Measurements from ENCODE around the gene RIMBP3C.
"Not testable (repeated sequence)": the region's sequence is repeated elsewhere in the genome, so short reads cannot be mapped to it uniquely, and the experiment has no call there.

RIMBP3C gene

GRCh38 chr22:21585389-21585788 lies 34.1 kb upstream of the RIMBP3C start:
- Mint-ChIP-seq H3K4me1 (ENCODE audit: low read depth) (peaks cover 65% of the 10 kb centered on the region), H3K4me3 (no peak overlapping the region)

DNA sequence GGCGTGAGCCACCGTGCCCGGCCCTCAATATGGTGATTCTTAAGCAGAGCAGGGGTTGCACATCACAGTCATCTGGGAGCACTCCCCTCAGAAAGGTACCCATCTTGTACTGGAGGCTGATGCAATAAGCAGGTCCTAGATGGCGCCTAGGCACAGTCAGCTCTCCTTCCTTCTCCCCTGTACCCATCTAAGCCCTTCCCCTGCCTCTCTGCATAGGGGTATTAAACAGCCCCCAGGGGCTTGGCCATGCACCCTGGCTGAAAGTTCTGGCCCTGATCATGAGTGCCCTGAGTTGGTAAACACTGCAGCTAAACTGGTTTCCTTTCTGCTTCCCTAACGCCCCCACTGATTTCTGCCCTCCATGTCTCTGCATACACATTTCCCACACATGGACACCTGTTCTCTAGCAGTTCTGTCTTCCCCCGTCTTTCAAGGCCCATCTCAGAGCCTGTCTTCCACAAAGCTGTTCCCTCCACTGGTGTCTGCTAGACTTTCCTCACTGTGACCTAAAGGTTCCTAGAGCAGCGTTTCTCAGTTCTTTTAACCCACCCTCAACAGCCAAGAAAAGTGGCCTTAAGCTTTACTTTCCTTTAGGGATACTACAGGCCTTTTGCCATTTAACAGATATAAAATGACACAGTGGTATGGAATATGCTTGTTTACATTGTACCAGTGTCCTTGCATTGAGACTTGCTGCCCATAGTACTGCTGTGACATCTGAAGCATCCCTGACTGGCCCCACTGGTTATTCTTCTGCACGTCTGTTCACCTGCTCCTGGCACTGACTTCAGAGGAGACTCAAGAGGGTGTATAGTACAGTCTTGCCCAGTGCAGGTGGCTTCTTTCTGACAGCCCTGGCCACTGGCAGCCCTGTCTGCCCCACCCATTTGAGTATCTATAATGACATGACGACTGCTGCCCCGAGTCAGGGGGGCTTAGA lies 31.8 kb upstream of the RIMBP3C start:
- Mint-ChIP-seq H3K9me3 (no peaks in the 10 kb centered on the region), H3K27ac (peak overlapping the region; percentile 42), H3K27me3 (no peaks in the 10 kb centered on the region), H3K36me3 (ENCODE audit: low read depth) (peaks cover 17% of the 10 kb centered on the region), H3K4me3 (no peak overlapping the region), H3K4me1 (ENCODE audit: low read depth) (peaks cover 61% of the 10 kb centered on the region)

More at GRCh38 chr22:21585389-21585788, 34.1 kb upstream of the RIMBP3C start:
- no peaks in the 10 kb centered on the region for H3K27me3 Mint-ChIP-seq
- H3K27ac Mint-ChIP-seq, result peak overlapping the region; percentile 2
- peaks cover 16% of the 10 kb centered on the region for H3K36me3 Mint-ChIP-seq (ENCODE audit: low read depth)
- no peaks in the 10 kb centered on the region for H3K9me3 Mint-ChIP-seq

DNA sequence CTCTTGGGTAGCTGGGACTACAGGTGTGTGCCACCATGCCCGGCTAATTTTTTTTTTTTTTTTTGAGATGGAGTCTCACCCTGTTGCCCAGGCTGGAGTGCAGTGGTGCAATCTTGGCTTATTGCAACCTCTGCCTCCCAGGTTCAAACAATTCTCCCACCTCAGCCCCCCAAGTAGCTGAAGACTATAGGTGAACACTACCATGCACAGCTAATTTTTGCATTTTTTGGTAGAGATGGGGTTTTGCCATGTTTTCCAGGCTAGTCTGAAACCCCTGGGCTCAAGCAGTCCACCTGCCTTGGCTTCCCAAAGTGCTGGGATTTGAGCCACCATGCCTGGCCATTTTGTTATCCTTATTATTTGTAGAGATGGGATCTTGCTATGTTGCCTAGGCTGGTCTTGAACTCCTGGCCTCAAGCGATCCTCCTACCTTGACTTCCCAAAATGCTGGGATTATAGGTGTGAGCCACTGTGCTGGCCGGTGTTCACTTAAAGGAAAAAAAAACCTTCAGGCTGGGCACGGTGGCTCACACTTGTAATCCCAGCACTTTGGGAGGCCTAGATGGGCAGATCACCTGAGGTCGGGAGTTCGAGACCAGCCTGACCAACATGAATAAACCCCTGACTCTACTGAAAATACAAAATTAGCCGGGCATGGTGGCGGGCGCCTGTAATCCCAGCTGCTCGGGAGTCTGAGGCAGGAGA lies 29.9 kb upstream of the RIMBP3C start:
- H3K9me3 Mint-ChIP-seq, H3K4me3 Mint-ChIP-seq, H3K27ac Mint-ChIP-seq, H3K27me3 Mint-ChIP-seq: not testable (repeated sequence)
- H3K4me1 Mint-ChIP-seq (ENCODE audit: low read depth), result peaks cover 58% of the 10 kb centered on the region
- H3K36me3 Mint-ChIP-seq (ENCODE audit: low read depth), result peaks cover 23% of the 10 kb centered on the region

GRCh38 chr22:21580623-21581007 lies 29.4 kb upstream of the RIMBP3C start:
- peaks cover 59% of the 10 kb centered on the region for H3K4me1 Mint-ChIP-seq (ENCODE audit: low read depth)
- not testable (repeated sequence) for H3K4me3 Mint-ChIP-seq, H3K27ac Mint-ChIP-seq, H3K27me3 Mint-ChIP-seq, H3K9me3 Mint-ChIP-seq
- H3K36me3 Mint-ChIP-seq (ENCODE audit: low read depth), result peaks cover 21% of the 10 kb centered on the region

GRCh38 chr22:21579474-21579851 lies 28.2 kb upstream of the RIMBP3C start:
- H3K4me1 Mint-ChIP-seq (ENCODE audit: low read depth), result peaks cover 51% of the 10 kb centered on the region

GRCh38 chr22:21573750-21574494 lies 22.7 kb upstream of the RIMBP3C start:
- no peak overlapping the region for H3K4me3 Mint-ChIP-seq
- no peaks in the 10 kb centered on the region for H3K9me3 Mint-ChIP-seq
- peaks cover 37% of the 10 kb centered on the region for H3K36me3 Mint-ChIP-seq (ENCODE audit: low read depth)
- no peaks in the 10 kb centered on the region for H3K27me3 Mint-ChIP-seq
- H3K4me1 Mint-ChIP-seq (ENCODE audit: low read depth), result peaks cover 79% of the 10 kb centered on the region
- peak overlapping the region; percentile 49 for H3K27ac Mint-ChIP-seq

More at GRCh38 chr22:21579474-21579851, 28.2 kb upstream of the RIMBP3C start:
- H3K9me3 Mint-ChIP-seq, result no peaks in the 10 kb centered on the region
- no peak overlapping the region for H3K4me3 Mint-ChIP-seq
- peaks cover 13% of the 10 kb centered on the region for H3K36me3 Mint-ChIP-seq (ENCODE audit: low read depth)
- H3K27me3 Mint-ChIP-seq, result no peaks in the 10 kb centered on the region
- H3K27ac Mint-ChIP-seq, result no peak overlapping the region

DNA sequence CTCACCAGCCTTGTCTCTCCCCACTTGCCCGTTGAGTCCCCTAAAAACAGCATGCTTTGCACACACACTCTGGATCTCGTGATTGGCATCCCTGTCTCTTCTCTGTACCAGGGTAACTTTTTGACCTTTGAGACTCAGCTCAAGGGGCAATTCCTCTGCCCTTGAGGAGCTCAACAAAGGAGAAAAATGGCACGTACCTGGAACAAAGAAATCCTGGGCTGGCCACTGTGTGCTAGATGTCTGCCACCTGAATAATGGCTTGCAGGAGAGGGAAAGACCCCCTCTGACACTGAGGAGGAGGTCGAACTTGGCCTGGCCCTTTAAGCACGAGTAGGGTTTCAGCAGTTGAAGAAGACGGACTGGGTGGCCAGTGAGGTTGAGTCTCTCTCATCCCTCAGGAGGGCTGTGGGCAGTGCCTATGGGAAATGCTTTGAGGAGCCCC lies 22.1 kb upstream of the RIMBP3C start:
- no peak overlapping the region for H3K27ac Mint-ChIP-seq
- peaks cover 79% of the 10 kb centered on the region for H3K4me1 Mint-ChIP-seq (ENCODE audit: low read depth)
- H3K27me3 Mint-ChIP-seq, result no peaks in the 10 kb centered on the region
- H3K4me3 Mint-ChIP-seq, result no peak overlapping the region
- H3K9me3 Mint-ChIP-seq, result no peaks in the 10 kb centered on the region
- peaks cover 37% of the 10 kb centered on the region for H3K36me3 Mint-ChIP-seq (ENCODE audit: low read depth)

- Mint-ChIP-seq H3K27ac (peak overlapping the region; percentile 80), H3K27me3 (no peaks in the 10 kb centered on the region), H3K36me3 (ENCODE audit: low read depth) (peaks cover 30% of the 10 kb centered on the region), H3K4me3 (peak overlapping the region; percentile 62), H3K4me1 (ENCODE audit: low read depth) (peaks cover 67% of the 10 kb centered on the region), H3K9me3 (no peaks in the 10 kb centered on the region)
Observed at GRCh38 chr22:21571679-21572078, 20.4 kb upstream of the RIMBP3C start.

DNA sequence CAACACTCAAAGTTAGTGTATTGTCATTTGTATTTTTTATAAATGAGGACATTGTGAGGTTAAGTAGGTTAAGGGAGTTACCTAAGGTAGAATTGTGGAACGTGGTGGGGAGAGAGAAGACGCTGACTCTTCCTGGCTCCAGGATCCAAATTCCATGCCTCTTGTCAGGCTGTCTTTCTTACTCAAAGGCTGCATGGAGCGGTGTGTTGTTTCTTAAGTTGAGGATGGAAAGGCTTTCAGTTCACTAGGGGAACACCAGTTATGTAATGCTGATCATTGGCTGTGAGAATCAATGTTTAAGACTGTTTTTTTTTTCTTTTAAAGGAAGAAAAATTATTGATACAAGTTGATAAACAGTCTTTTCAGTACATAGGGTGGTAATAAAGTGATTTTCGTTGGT lies 19.1 kb upstream of the RIMBP3C start:
- peaks cover 30% of the 10 kb centered on the region for H3K36me3 Mint-ChIP-seq (ENCODE audit: low read depth)
- peak overlapping the region; percentile 45 for H3K4me3 Mint-ChIP-seq
- H3K27me3 Mint-ChIP-seq, result no peaks in the 10 kb centered on the region
- H3K4me1 Mint-ChIP-seq (ENCODE audit: low read depth), result peaks cover 63% of the 10 kb centered on the region
- H3K9me3 Mint-ChIP-seq, result no peaks in the 10 kb centered on the region
- peak overlapping the region; percentile 11 for H3K27ac Mint-ChIP-seq

- Mint-ChIP-seq H3K36me3 (ENCODE audit: low read depth) (peaks cover 30% of the 10 kb centered on the region), H3K4me3 (peak overlapping the region; percentile 95), H3K4me1 (ENCODE audit: low read depth) (peaks cover 61% of the 10 kb centered on the region), H3K27ac (peak overlapping the region; percentile 63), H3K27me3 (no peaks in the 10 kb centered on the region), H3K9me3 (no peaks in the 10 kb centered on the region)
Observed at GRCh38 chr22:21569459-21570170, 18.4 kb upstream of the RIMBP3C start.

DNA sequence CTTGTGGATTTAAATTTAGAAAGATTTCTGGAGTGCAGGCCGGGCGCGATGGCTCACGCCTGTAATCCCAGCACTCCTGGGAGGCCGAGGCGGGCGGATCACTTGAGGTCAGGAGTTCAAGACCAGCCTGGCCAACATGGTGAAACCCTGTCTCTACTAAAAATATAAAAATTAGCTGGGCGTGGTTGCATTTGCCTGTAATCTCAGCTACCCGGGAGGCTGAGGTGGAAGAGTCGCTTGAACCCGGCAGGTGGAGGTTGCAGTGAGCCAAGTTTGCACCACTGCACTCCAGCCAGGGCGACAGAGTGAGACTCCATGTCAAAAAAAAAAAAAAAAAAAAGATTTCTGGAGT lies 17.8 kb upstream of the RIMBP3C start:
- peak overlapping the region; percentile 95 for H3K4me3 Mint-ChIP-seq
- peak overlapping the region; percentile 95 for H3K27ac Mint-ChIP-seq
- H3K36me3 Mint-ChIP-seq (ENCODE audit: low read depth), result peaks cover 30% of the 10 kb centered on the region
- H3K9me3 Mint-ChIP-seq, H3K27me3 Mint-ChIP-seq: not testable (repeated sequence)
- H3K4me1 Mint-ChIP-seq (ENCODE audit: low read depth), result peaks cover 55% of the 10 kb centered on the region

GRCh38 chr22:21568347-21569075 lies 17.2 kb upstream of the RIMBP3C start:
- peak overlapping the region; percentile 95 for H3K27ac Mint-ChIP-seq
- H3K4me3 Mint-ChIP-seq, result peak overlapping the region; percentile 95
- H3K4me1 Mint-ChIP-seq (ENCODE audit: low read depth), result peaks cover 50% of the 10 kb centered on the region
- peaks cover 30% of the 10 kb centered on the region for H3K36me3 Mint-ChIP-seq (ENCODE audit: low read depth)
- no peaks in the 10 kb centered on the region for H3K27me3 Mint-ChIP-seq
- H3K9me3 Mint-ChIP-seq, result no peaks in the 10 kb centered on the region

DNA sequence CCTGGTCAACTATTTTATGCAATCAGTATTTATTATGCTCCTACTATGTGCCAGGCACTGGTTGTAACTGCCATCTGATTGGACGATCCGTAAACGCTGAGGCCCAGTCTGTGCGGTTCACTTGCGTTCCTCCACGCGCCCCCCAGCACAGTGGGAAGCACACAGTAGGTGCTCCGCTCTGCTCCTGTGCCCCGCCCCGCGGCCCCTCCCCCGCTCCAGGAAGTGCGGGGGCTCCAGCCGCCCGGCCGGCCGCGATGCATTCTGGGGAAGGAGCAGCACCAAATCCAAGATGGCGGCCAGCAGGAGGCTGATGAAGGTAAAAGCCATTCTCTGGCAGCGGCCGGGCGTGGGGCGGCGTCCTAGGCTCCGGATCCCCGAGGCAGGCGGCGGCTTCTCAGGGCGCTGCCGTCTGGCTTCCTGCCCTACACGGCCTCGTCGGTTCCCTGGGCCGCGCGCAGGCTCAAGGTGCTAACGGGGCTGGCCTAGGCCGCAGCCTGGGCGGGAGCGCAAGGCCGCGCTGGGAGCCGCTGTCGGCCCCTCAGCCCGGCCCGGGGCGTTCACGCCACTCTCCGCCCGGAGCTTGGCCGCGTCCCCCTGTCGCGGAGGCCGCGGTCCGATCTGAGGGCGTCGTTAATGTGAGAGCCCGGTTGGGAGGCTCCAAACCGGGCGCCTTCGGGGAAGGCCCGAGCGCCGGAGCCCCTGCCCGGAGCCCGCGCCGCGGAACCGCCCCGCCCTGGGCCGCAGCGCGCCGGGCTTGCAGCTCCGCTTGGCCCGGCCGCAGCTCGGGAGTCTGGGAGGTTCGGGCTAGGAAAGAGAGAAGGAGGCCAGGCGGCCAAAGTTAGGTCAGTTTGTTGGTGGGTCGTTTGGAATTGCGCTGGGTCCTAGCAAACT lies 16.4 kb upstream of the RIMBP3C start, which contains the start of gene UBE2L3:
UBE2L3 (plus strand) TSS at position 259 of the 891 bp plus-strand sequence; CDS start at position 290, 31 bp downstream.
- no peaks in the 10 kb centered on the region for H3K9me3 Mint-ChIP-seq
- H3K27me3 Mint-ChIP-seq, result no peaks in the 10 kb centered on the region
- peak within 1 kb of the TSS; percentile 95 for H3K4me3 Mint-ChIP-seq
- peaks cover 42% of the 10 kb centered on the region for H3K4me1 Mint-ChIP-seq (ENCODE audit: low read depth)
- peaks cover 24% of the 10 kb centered on the region for H3K36me3 Mint-ChIP-seq (ENCODE audit: low read depth)
- peak within 1 kb of the TSS; percentile 95 for H3K27ac Mint-ChIP-seq
